HL-60 (cell line): ENCODE measurements around the gene SNX27.

Source experiments
- GABPA ChIP-seq: IDR thresholded peaks from 2 replicates; pipeline ENCODE4 v1.6.1; 2012; ENCODE audit warnings: low read depth
- POLR2AphosphoS5 ChIP-seq: IDR thresholded peaks from 2 replicates; pipeline ENCODE4 v1.6.1; 2012; ENCODE audit warnings: low read depth
- TF ChIP-seq, protein P1 (sequence below): IDR thresholded peaks from one replicate; pipeline ENCODE4 v1.5.1; 2011; ENCODE audit warnings: low read length, control low read depth, inconsistent platforms; ENCODE audit not compliant: insufficient read depth
- TF ChIP-seq, protein P2 (sequence below): IDR thresholded peaks from 2 replicates; pipeline ENCODE4 v1.6.1; 2012; ENCODE audit warnings: low read depth; ENCODE audit not compliant: insufficient replicate concordance

DNA sequence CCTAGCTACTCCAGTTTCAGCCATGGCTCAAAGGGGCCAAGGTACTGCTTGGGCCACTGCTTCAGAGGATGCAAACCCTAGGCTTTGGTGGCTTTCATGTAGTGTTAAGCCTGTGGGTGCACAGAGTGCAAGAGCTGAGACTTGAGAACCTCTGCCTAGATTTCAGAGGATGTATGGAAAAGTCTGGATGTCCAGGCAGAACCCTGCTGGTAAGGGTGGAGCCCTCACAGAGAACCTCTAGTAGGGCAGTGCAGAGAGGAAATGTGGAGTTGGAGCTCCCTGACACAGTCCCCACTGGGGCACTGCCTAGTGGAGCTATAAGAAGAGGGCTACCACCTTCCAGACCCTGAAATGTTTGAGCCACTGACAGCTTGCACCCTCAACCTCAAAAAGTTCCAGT lies 125.6 kb downstream of the SNX27 start:
- TF ChIP-seq, protein P1, sequence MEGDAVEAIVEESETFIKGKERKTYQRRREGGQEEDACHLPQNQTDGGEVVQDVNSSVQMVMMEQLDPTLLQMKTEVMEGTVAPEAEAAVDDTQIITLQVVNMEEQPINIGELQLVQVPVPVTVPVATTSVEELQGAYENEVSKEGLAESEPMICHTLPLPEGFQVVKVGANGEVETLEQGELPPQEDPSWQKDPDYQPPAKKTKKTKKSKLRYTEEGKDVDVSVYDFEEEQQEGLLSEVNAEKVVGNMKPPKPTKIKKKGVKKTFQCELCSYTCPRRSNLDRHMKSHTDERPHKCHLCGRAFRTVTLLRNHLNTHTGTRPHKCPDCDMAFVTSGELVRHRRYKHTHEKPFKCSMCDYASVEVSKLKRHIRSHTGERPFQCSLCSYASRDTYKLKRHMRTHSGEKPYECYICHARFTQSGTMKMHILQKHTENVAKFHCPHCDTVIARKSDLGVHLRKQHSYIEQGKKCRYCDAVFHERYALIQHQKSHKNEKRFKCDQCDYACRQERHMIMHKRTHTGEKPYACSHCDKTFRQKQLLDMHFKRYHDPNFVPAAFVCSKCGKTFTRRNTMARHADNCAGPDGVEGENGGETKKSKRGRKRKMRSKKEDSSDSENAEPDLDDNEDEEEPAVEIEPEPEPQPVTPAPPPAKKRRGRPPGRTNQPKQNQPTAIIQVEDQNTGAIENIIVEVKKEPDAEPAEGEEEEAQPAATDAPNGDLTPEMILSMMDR, result no peak
- TF ChIP-seq, protein P2, sequence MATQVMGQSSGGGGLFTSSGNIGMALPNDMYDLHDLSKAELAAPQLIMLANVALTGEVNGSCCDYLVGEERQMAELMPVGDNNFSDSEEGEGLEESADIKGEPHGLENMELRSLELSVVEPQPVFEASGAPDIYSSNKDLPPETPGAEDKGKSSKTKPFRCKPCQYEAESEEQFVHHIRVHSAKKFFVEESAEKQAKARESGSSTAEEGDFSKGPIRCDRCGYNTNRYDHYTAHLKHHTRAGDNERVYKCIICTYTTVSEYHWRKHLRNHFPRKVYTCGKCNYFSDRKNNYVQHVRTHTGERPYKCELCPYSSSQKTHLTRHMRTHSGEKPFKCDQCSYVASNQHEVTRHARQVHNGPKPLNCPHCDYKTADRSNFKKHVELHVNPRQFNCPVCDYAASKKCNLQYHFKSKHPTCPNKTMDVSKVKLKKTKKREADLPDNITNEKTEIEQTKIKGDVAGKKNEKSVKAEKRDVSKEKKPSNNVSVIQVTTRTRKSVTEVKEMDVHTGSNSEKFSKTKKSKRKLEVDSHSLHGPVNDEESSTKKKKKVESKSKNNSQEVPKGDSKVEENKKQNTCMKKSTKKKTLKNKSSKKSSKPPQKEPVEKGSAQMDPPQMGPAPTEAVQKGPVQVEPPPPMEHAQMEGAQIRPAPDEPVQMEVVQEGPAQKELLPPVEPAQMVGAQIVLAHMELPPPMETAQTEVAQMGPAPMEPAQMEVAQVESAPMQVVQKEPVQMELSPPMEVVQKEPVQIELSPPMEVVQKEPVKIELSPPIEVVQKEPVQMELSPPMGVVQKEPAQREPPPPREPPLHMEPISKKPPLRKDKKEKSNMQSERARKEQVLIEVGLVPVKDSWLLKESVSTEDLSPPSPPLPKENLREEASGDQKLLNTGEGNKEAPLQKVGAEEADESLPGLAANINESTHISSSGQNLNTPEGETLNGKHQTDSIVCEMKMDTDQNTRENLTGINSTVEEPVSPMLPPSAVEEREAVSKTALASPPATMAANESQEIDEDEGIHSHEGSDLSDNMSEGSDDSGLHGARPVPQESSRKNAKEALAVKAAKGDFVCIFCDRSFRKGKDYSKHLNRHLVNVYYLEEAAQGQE, result no peak
- no peak for TF ChIP-seq POLR2AphosphoS5
- TF ChIP-seq GABPA, result no peak
